Esophagus muscularis mucosa (tissue), 4 donors: ENCODE results near the gene KIF21A. TPM values are rescaled to one million over a fixed set of nuclear protein-coding genes. Genes with fewer than 3 reads are reported as not detected.
"Not testable (repeated sequence)": the region's sequence is repeated elsewhere in the genome, so short reads cannot be mapped to it uniquely, and the experiment has no call there.

Source experiments
- DNase-seq: peaks from one replicate; pipeline ENCODE4 v3.0.0-alpha.2; 2017; ENCODE audit errors: extremely low spot score
- H3K27ac ChIP-seq, 4 donors: fragments of 200-600 bp; sonication (generic); replicated peaks in 1 of 4; 1 replicate in 3 of 4; 2 replicates in 1 of 4; pipeline ENCODE4 v1.5.1; 2016 to 2019; ENCODE audit warnings: mild to moderate bottlenecking in 1 of 4
- H3K27me3 ChIP-seq, 4 donors: fragments of 200-600 bp; sonication (generic); one replicate each; pipeline versions ENCODE4 v1.5.1 to v1.6.0; 2016 to 2019
- H3K36me3 ChIP-seq, 4 donors: fragments of 200-600 bp; sonication (generic); one replicate each; pipeline ENCODE4 v1.5.1; 2016 to 2019
- H3K4me1 ChIP-seq, 4 donors: fragments of 200-600 bp; sonication (generic); one replicate each; pipeline ENCODE4 v1.5.1; 2016 to 2019
- H3K4me3 ChIP-seq, 4 donors: fragments of 200-600 bp; sonication (generic); 1 replicate in 2 of 4; 2 replicates in 2 of 4; pipeline ENCODE4 v1.5.1; 2016 to 2019; ENCODE audit warnings: mild to moderate bottlenecking in 4 of 4, moderate library complexity in 1 of 4
- H3K9me3 ChIP-seq, 4 donors: fragments of 200-600 bp; sonication (generic); 1 replicate in 3 of 4; 2 replicates in 1 of 4; pipeline ENCODE4 v1.5.1; 2016 to 2019
- EP300 ChIP-seq: sonication (generic); formaldehyde crosslinking; IDR thresholded peaks from one replicate; pipeline ENCODE4 v1.6.1; 2017; ENCODE audit warnings: antibody characterized with exemption
- POLR2A ChIP-seq: fragments of 450-650 bp; IDR thresholded peaks from one replicate; pipeline ENCODE4 v1.6.1; 2017; ENCODE audit warnings: antibody characterized with exemption, moderate library complexity, mild to moderate bottlenecking, low read depth
- POLR2AphosphoS5 ChIP-seq, 2 donors: sonication (generic); formaldehyde crosslinking; IDR thresholded peaks; one replicate each; pipeline ENCODE4 v1.6.1; 2017; ENCODE audit warnings: antibody characterized with exemption in 2 of 2
- WGBS: methylation state at CpG from one replicate; pipeline ENCODE4 v1.1.5; 2018; 5-methylcytosine and 5-hydroxymethylcytosine counted together
- intact Hi-C: fragments of 100-400 bp; cut with DNase I; formaldehyde crosslinking; loops from one replicate; pipeline ENCODE4 v1.15.1; 2023
- total RNA-seq, 4 donors: library from RNA; depleted of rRNA; stranded (reverse); fragments of >200 nt; gene quantifications; one replicate each; pipeline versions ENCODE4 v1.1.0 to v1.2.1, GENCODE V29; 2016
- TF ChIP-seq, protein P1 (sequence below), 3 experiments: fragments of 200-600 bp in 2 of 3; fragments of 450-650 bp in 1 of 3; sonication (generic) in 2 of 3; IDR thresholded peaks; one replicate each; pipeline ENCODE4 v1.5.1; 2017 to 2019; ENCODE audit warnings: antibody characterized with exemption in 3 of 3, mild to moderate bottlenecking in 2 of 3, moderate library complexity in 1 of 3

Gene KIF21A
- total RNA-seq, 4 donors from 2014 or later, result 9.3 to 17.4 (median 11.1) TPM

DNA sequence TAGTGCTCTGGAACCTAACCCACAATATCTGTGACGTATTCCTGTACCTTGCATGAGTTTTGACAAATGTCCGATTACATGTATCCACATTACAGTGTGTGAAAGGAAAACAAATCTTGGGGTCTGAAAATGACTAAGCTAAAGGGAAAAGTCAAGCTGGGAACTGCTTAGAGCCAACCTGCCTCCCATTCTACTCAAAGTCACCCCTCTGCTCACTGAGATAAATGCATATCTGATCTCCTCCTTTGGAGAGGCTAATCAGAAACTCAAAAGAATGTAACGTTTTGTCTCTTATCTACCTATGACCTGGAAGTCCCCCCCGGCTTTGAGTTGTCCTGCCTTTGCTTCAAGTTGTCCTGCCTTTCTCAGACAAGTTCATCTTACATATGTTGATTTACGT is 34.0 kb upstream of the KIF21A start:
- Histone ChIP-seq H3K36me3 (no peaks in the 10 kb centered on the region), H3K27me3 (no peaks in the 10 kb centered on the region), H3K4me3 (no peak overlapping the region), H3K27ac (no peak overlapping the region), H3K4me1 (no peaks in the 10 kb centered on the region), H3K9me3 (no peaks in the 10 kb centered on the region)
- no peak for TF ChIP-seq POLR2A
- TF ChIP-seq POLR2AphosphoS5 (IDR thresholded peaks at IDR 0.05), result no peak
- TF ChIP-seq, protein P1, sequence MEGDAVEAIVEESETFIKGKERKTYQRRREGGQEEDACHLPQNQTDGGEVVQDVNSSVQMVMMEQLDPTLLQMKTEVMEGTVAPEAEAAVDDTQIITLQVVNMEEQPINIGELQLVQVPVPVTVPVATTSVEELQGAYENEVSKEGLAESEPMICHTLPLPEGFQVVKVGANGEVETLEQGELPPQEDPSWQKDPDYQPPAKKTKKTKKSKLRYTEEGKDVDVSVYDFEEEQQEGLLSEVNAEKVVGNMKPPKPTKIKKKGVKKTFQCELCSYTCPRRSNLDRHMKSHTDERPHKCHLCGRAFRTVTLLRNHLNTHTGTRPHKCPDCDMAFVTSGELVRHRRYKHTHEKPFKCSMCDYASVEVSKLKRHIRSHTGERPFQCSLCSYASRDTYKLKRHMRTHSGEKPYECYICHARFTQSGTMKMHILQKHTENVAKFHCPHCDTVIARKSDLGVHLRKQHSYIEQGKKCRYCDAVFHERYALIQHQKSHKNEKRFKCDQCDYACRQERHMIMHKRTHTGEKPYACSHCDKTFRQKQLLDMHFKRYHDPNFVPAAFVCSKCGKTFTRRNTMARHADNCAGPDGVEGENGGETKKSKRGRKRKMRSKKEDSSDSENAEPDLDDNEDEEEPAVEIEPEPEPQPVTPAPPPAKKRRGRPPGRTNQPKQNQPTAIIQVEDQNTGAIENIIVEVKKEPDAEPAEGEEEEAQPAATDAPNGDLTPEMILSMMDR (IDR thresholded peaks at IDR 0.05), result no peak
- TF ChIP-seq EP300, result no peak
- intact Hi-C loops, result no loop called here
- WGBS, result 72% methylated on average over 5 of the region's 5 CpGs
- no peak for DNase-seq

DNA sequence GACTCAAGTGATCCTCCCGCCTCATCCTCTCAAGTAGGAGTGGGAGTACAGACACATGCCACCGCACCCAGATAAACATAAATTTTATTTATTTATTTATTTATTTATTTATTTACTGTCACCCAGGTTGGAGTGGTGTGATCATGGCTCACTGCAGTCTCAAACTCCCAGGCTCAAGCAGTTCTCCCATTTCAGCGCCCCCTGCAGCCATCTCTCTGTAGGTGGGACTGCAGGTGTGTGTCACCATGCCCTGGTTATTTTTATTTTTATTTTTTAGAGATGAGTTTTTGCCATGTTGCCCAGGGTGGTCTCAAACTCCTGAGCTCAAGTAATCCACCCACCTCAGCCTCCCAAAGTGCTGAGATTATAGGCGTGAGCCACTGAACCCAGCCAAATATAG is 33.2 kb upstream of the KIF21A start:
- no peaks in the 10 kb centered on the region for H3K9me3 ChIP-seq
- 96% methylated on average over 4 of the region's 4 CpGs for WGBS
- H3K36me3 ChIP-seq, result no peaks in the 10 kb centered on the region
- no peak overlapping the region for H3K27ac ChIP-seq
- intact Hi-C loops, result no loop called here
- no peak for DNase-seq
- no peaks in the 10 kb centered on the region for H3K4me1 ChIP-seq
- H3K4me3 ChIP-seq, result no peak overlapping the region
- no peaks in the 10 kb centered on the region for H3K27me3 ChIP-seq
- TF ChIP-seq POLR2AphosphoS5 (IDR thresholded peaks at IDR 0.05) (no peak), POLR2A (no peak), EP300 (no peak)
- TF ChIP-seq, protein P1 (IDR thresholded peaks at IDR 0.05), result no peak

DNA sequence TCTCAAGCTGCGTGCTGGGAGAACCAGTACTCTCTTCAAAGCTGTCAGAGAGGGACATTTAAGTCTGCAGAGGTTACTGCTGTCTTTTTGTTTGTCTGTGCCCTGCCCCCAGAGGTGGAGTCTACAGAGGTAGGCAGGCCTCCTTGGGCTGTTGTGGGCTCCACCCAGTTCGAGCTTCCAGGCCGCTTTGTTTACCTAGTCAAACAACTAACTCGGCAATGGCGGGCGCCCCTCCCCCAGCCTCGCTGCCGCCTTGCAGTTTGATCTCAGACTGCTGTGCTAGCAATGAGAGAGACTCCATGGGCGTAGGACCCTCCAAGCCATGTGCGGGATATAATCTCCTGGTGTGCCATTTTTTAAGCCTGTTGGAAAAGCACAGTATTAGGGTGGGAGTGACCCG is 32.2 kb upstream of the KIF21A start:
- H3K27me3 ChIP-seq, intact Hi-C loops: not testable (repeated sequence)
- 97% methylated on average over 10 of the region's 11 CpGs for WGBS

DNA sequence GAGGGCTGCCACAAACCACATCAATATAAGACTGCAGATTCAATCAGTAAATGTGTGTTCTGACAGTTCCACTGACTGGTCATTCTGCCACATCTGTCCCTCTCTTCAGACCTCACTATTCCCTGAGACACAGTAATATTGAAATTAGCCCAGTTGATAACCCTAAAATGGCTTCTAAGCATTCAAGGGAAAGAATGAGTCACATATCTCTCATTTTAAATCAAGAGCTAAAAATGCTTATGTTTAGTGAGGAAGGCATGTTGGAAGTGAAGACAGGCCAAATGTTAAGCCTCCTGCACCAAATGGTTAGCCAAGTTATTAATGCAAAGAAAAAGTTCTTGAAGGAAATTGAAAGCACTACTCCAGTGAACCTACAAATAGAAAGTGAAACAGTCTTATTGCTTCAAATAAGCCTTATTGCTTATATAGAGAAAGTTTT is 24.5 kb upstream of the KIF21A start:
- intact Hi-C loops, result no loop called here
- Histone ChIP-seq H3K36me3 (no peaks in the 10 kb centered on the region), H3K27ac (no peak overlapping the region), H3K4me3 (no peak overlapping the region), H3K27me3 (no peaks in the 10 kb centered on the region), H3K9me3 (no peaks in the 10 kb centered on the region), H3K4me1 (no peaks in the 10 kb centered on the region)
- DNase-seq, result no peak
- TF ChIP-seq, protein P1 (IDR thresholded peaks at IDR 0.05), result no peak
- no peak for TF ChIP-seq EP300
- TF ChIP-seq POLR2AphosphoS5 (IDR thresholded peaks at IDR 0.05), result no peak
- TF ChIP-seq POLR2A, result no peak

More for the DNA sequence above, 32.2 kb upstream of the KIF21A start:
- not testable (repeated sequence) for H3K9me3 ChIP-seq, H3K4me3 ChIP-seq, H3K4me1 ChIP-seq, DNase-seq, H3K36me3 ChIP-seq, H3K27ac ChIP-seq

DNA sequence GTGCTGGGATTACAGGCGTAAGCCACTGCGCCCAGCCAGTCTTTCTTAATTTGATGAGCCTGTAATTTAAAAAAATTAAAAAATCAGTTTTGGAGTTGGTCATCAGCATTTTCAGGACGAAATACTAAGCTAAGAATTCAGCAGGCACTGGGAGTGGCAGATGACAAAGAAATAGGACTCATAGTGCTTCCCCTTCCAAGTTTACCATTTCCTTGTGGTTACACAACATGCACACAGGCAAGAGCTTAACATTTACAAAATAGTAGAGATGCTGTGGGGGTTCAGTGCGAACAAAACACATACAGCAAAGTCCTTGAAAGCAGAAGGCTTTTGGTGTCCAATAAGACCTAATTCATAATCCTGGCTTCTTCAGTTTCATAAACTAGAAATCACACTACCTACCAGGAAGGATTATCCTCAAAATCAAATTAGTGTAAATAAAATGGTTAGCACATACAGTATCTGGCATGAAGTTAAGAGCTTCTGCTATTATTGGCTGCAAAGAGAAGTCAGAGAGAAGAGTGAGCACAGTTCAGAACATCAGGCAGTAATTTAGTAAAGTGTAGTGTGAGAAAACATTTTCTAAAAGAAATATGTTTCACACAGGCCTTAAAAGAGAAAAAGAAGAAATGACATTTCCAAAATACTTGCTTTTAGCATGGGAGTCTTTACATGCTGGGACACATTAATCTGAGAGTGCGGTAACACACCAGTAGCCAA is 22.2 kb upstream of the KIF21A start:
- no peak for DNase-seq

More for the DNA sequence above, 22.2 kb upstream of the KIF21A start:
- TF ChIP-seq POLR2AphosphoS5 (IDR thresholded peaks at IDR 0.05), result no peak
- TF ChIP-seq POLR2A, result no peak
- no peak for TF ChIP-seq EP300
- TF ChIP-seq, protein P1 (IDR thresholded peaks at IDR 0.05), result no peak
- Histone ChIP-seq H3K4me3 (no peak overlapping the region), H3K27ac (no peak overlapping the region), H3K4me1 (no peaks in the 10 kb centered on the region), H3K36me3 (no peaks in the 10 kb centered on the region), H3K9me3 (no peaks in the 10 kb centered on the region), H3K27me3 (no peaks in the 10 kb centered on the region)
- intact Hi-C loops, result no loop called here
- WGBS, result 75% methylated on average over 5 of the region's 5 CpGs
